Osteoblast (primary cell): ENCODE measurements around the gene ADAM10. TPM values are rescaled to one million over a fixed set of nuclear protein-coding genes. Genes with fewer than 3 reads are reported as not detected.

ENCODE experiments used
- DNase-seq: peaks from one replicate; pipeline ENCODE4 v3.0.0; 2011; ENCODE audit warnings: low spot score, mixed read lengths; ENCODE audit not compliant: insufficient read length; ENCODE audit errors: missing footprints
- H2AFZ ChIP-seq: 2 replicates; pipeline ENCODE4 v1.6.0; 2011; ENCODE audit warnings: mild to moderate bottlenecking, low read length
- H3K27ac ChIP-seq: 2 replicates; pipeline ENCODE4 v1.5.1; 2011; ENCODE audit warnings: mild to moderate bottlenecking, low read depth, low read length, moderate library complexity
- H3K27me3 ChIP-seq: 2 replicates; pipeline ENCODE4 v1.6.0; 2012; ENCODE audit warnings: mild to moderate bottlenecking, control low read depth, inconsistent platforms, low read length, moderate library complexity; ENCODE audit not compliant: insufficient read depth
- H3K36me3 ChIP-seq: 2 replicates; pipeline ENCODE4 v1.5.1; 2011; ENCODE audit warnings: mild to moderate bottlenecking, low read length, control low read depth, moderate library complexity; ENCODE audit not compliant: insufficient read depth
- H3K4me1 ChIP-seq: 2 replicates; pipeline ENCODE4 v1.5.1; 2011; ENCODE audit warnings: mild to moderate bottlenecking, low read length, control low read depth, moderate library complexity; ENCODE audit not compliant: insufficient read depth
- H3K4me2 ChIP-seq: 2 replicates; pipeline ENCODE4 v1.6.0; 2011; ENCODE audit warnings: mild to moderate bottlenecking, low read length; ENCODE audit not compliant: insufficient read depth
- H3K4me3 ChIP-seq: fragments of 200-600 bp; sonication (generic); 3 replicates; pipeline ENCODE4 v1.5.1; 2012; ENCODE audit warnings: mild to moderate bottlenecking, low read length, inconsistent platforms; ENCODE audit not compliant: insufficient read depth
- H3K79me2 ChIP-seq: 2 replicates; pipeline ENCODE4 v1.6.0; 2012; ENCODE audit warnings: mild to moderate bottlenecking, low read length, control low read depth, inconsistent platforms; ENCODE audit not compliant: insufficient read depth
- H3K9me3 ChIP-seq: 2 replicates; pipeline ENCODE4 v1.5.1; 2011; ENCODE audit warnings: low read depth, low read length, control low read depth
- H4K20me1 ChIP-seq: 2 replicates; pipeline ENCODE4 v1.6.0; 2012; ENCODE audit warnings: mild to moderate bottlenecking, low read length, control low read depth; ENCODE audit not compliant: insufficient read depth
- total RNA-seq: library from RNA; depleted of rRNA; stranded (reverse); fragments of >200 nt; gene quantifications from 2 replicates; pipeline ENCODE4 v1.2.3, GENCODE V29; 2012
- TF ChIP-seq, protein P1 (sequence below): IDR thresholded peaks from 2 replicates; pipeline ENCODE4 v1.5.1; 2011; ENCODE audit warnings: mild to moderate bottlenecking, low read depth, low read length, moderate library complexity; ENCODE audit errors: extremely low read depth

ADAM10 gene
- total RNA-seq, 1 donor: 122 TPM

DNA sequence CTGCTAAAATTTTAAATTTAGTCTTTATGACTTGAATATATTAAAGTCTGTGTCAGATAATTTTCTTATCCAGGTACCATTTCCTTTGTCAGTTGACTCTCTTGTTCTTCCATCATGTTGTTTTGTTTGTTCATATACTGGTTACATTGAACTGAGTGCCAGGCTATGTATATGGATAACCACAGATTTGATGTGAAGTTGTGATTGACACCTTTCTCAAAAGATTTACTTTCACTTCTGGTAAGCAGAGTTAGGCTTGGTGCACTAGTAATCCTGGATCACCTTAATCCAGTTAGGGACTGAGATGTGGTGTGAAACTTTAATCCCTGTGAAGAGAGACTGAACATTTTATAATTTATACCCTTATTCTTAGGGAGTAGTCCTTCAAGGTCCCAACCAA, 99.4 kb downstream of the ADAM10 start:
- Histone ChIP-seq H3K9me3 (no peaks in the 10 kb centered on the region), H2AFZ (no peak overlapping the region), H4K20me1 (no peaks in the 10 kb centered on the region), H3K4me3 (no peak overlapping the region), H3K4me1 (no peaks in the 10 kb centered on the region), H3K36me3 (peaks cover 4% of the 10 kb centered on the region), H3K27me3 (no peaks in the 10 kb centered on the region), H3K4me2 (no peak overlapping the region), H3K79me2 (no peaks in the 10 kb centered on the region), H3K27ac (no peak overlapping the region)
- no peak for DNase-seq
- TF ChIP-seq, protein P1, sequence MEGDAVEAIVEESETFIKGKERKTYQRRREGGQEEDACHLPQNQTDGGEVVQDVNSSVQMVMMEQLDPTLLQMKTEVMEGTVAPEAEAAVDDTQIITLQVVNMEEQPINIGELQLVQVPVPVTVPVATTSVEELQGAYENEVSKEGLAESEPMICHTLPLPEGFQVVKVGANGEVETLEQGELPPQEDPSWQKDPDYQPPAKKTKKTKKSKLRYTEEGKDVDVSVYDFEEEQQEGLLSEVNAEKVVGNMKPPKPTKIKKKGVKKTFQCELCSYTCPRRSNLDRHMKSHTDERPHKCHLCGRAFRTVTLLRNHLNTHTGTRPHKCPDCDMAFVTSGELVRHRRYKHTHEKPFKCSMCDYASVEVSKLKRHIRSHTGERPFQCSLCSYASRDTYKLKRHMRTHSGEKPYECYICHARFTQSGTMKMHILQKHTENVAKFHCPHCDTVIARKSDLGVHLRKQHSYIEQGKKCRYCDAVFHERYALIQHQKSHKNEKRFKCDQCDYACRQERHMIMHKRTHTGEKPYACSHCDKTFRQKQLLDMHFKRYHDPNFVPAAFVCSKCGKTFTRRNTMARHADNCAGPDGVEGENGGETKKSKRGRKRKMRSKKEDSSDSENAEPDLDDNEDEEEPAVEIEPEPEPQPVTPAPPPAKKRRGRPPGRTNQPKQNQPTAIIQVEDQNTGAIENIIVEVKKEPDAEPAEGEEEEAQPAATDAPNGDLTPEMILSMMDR: no peak

DNA sequence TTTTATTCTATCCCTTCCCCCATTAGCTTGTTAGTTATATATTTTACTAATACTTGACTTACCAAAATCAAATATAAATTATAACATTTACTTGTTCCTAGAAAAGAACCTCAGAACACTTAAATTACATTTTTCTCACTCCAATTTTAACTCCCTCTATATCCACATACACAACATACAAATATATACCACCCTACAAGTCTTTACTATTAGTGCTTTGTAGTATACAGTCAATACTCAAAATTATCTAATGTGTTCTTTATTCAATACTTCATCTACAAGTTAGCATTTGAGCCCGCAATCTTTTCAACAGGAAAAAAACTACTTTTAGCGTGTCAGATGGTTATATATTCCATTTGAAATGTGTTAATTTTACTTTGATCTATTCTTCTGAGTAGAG, 100.3 kb downstream of the ADAM10 start:
- no peak overlapping the region for H3K4me3 ChIP-seq
- H3K4me2 ChIP-seq: no peak overlapping the region
- H4K20me1 ChIP-seq: no peaks in the 10 kb centered on the region
- DNase-seq: no peak
- no peak overlapping the region for H3K27ac ChIP-seq
- no peaks in the 10 kb centered on the region for H3K4me1 ChIP-seq
- H3K27me3 ChIP-seq: no peaks in the 10 kb centered on the region
- H3K36me3 ChIP-seq: no peaks in the 10 kb centered on the region
- H3K9me3 ChIP-seq: no peaks in the 10 kb centered on the region
- H2AFZ ChIP-seq: no peak overlapping the region
- TF ChIP-seq, protein P1: no peak
- no peaks in the 10 kb centered on the region for H3K79me2 ChIP-seq

DNA sequence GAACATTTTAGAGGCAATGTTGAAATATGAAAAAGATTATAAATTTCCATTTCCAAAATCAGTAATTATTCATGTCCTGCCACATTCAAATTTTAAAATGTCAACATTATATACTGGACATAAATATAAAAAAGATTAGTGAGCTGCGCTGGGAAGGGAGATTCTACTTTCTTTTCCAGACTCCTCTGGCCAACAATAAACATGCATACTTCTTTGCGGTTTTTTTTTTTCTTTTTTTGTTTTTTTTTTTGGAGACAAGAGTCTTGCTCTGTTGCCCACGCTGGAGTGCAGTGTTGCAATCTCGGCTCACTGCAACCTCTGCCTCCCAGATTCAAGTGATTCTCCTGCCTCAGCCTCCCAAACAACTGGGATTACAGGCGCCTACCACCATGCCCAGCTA, 105.5 kb downstream of the ADAM10 start:
- H3K9me3 ChIP-seq: no peaks in the 10 kb centered on the region
- no peaks in the 10 kb centered on the region for H3K79me2 ChIP-seq
- no peak for DNase-seq
- H2AFZ ChIP-seq: no peak overlapping the region
- peaks cover 4% of the 10 kb centered on the region for H3K36me3 ChIP-seq
- no peak overlapping the region for H3K4me3 ChIP-seq
- peaks cover 4% of the 10 kb centered on the region for H3K4me1 ChIP-seq
- H3K27me3 ChIP-seq: no peaks in the 10 kb centered on the region
- H4K20me1 ChIP-seq: no peaks in the 10 kb centered on the region
- TF ChIP-seq, protein P1: no peak
- H3K4me2 ChIP-seq: no peak overlapping the region
- H3K27ac ChIP-seq: no peak overlapping the region

DNA sequence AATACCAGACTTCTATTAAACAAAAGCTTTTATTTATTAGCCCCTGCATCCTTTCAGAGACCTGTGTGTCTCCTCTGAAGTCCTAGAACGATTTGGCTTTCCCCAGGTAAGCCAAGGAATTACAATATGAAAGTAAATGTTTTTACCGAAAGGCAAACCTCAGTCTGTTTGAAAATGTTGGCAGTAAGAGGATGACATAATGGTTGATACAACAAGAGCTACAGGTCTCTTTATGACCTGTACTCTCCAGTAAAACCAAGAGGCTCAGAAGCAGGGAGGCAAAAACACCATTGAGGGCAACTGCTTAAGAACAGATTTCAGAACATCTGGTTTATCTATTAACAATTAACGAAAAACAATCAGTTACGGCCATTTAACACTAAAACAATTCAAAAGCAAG, 107.8 kb downstream of the ADAM10 start:
- TF ChIP-seq, protein P1: no peak
- Histone ChIP-seq H3K27me3 (no peaks in the 10 kb centered on the region), H2AFZ (no peak overlapping the region), H3K9me3 (no peaks in the 10 kb centered on the region), H3K79me2 (no peaks in the 10 kb centered on the region), H4K20me1 (no peaks in the 10 kb centered on the region), H3K36me3 (peaks cover 4% of the 10 kb centered on the region), H3K4me3 (no peak overlapping the region), H3K4me2 (no peak overlapping the region), H3K4me1 (peaks cover 4% of the 10 kb centered on the region), H3K27ac (no peak overlapping the region)
- DNase-seq: no peak
